ENCODE results near the gene STRA6. TPM values are rescaled to one million over a fixed set of nuclear protein-coding genes. Genes with fewer than 3 reads are reported as not detected.
A peak's percentile ranks its signal among the peaks of the same experiment; 100 is the strongest.

Gene STRA6
- total and polyA plus RNA-seq, 2 of the 8 experiments (the other 6 are each of a cell fraction or from before 2014, with no cell fraction given) = 9.3 to 14.5 TPM

GRCh38 chr15:74132681-74133651, 69.6 kb downstream of the STRA6 start (continued):
- TF ChIP-seq, protein P1, sequence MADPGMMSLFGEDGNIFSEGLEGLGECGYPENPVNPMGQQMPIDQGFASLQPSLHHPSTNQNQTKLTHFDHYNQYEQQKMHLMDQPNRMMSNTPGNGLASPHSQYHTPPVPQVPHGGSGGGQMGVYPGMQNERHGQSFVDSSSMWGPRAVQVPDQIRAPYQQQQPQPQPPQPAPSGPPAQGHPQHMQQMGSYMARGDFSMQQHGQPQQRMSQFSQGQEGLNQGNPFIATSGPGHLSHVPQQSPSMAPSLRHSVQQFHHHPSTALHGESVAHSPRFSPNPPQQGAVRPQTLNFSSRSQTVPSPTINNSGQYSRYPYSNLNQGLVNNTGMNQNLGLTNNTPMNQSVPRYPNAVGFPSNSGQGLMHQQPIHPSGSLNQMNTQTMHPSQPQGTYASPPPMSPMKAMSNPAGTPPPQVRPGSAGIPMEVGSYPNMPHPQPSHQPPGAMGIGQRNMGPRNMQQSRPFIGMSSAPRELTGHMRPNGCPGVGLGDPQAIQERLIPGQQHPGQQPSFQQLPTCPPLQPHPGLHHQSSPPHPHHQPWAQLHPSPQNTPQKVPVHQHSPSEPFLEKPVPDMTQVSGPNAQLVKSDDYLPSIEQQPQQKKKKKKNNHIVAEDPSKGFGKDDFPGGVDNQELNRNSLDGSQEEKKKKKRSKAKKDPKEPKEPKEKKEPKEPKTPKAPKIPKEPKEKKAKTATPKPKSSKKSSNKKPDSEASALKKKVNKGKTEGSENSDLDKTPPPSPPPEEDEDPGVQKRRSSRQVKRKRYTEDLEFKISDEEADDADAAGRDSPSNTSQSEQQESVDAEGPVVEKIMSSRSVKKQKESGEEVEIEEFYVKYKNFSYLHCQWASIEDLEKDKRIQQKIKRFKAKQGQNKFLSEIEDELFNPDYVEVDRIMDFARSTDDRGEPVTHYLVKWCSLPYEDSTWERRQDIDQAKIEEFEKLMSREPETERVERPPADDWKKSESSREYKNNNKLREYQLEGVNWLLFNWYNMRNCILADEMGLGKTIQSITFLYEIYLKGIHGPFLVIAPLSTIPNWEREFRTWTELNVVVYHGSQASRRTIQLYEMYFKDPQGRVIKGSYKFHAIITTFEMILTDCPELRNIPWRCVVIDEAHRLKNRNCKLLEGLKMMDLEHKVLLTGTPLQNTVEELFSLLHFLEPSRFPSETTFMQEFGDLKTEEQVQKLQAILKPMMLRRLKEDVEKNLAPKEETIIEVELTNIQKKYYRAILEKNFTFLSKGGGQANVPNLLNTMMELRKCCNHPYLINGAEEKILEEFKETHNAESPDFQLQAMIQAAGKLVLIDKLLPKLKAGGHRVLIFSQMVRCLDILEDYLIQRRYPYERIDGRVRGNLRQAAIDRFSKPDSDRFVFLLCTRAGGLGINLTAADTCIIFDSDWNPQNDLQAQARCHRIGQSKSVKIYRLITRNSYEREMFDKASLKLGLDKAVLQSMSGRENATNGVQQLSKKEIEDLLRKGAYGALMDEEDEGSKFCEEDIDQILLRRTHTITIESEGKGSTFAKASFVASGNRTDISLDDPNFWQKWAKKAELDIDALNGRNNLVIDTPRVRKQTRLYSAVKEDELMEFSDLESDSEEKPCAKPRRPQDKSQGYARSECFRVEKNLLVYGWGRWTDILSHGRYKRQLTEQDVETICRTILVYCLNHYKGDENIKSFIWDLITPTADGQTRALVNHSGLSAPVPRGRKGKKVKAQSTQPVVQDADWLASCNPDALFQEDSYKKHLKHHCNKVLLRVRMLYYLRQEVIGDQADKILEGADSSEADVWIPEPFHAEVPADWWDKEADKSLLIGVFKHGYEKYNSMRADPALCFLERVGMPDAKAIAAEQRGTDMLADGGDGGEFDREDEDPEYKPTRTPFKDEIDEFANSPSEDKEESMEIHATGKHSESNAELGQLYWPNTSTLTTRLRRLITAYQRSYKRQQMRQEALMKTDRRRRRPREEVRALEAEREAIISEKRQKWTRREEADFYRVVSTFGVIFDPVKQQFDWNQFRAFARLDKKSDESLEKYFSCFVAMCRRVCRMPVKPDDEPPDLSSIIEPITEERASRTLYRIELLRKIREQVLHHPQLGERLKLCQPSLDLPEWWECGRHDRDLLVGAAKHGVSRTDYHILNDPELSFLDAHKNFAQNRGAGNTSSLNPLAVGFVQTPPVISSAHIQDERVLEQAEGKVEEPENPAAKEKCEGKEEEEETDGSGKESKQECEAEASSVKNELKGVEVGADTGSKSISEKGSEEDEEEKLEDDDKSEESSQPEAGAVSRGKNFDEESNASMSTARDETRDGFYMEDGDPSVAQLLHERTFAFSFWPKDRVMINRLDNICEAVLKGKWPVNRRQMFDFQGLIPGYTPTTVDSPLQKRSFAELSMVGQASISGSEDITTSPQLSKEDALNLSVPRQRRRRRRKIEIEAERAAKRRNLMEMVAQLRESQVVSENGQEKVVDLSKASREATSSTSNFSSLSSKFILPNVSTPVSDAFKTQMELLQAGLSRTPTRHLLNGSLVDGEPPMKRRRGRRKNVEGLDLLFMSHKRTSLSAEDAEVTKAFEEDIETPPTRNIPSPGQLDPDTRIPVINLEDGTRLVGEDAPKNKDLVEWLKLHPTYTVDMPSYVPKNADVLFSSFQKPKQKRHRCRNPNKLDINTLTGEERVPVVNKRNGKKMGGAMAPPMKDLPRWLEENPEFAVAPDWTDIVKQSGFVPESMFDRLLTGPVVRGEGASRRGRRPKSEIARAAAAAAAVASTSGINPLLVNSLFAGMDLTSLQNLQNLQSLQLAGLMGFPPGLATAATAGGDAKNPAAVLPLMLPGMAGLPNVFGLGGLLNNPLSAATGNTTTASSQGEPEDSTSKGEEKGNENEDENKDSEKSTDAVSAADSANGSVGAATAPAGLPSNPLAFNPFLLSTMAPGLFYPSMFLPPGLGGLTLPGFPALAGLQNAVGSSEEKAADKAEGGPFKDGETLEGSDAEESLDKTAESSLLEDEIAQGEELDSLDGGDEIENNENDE (IDR thresholded peaks at IDR 0.05; ENCODE audit: insufficient replicate concordance, low read length) = no peak
- no peak for TF ChIP-seq KDM4A (IDR thresholded peaks at IDR 0.05; ENCODE audit: low read depth, low read length, severe bottlenecking)
- no peak for TF ChIP-seq SRF (IDR thresholded peaks at IDR 0.05; ENCODE audit: low read depth, low read length)
- TF ChIP-seq CREB1 (IDR thresholded peaks at IDR 0.05) = peak; percentile 81
- no peak for TF ChIP-seq SAP30 (IDR thresholded peaks at IDR 0.05; ENCODE audit: insufficient read depth, insufficient replicate concordance, low read length)
- no peak; the same call in 1 of the 2 replicates for TF ChIP-seq MAFK (IDR thresholded peaks at IDR 0.05; ENCODE audit: low read depth, low read length)
- no peak for TF ChIP-seq TAF7 (optimal IDR thresholded peaks at IDR 0.05; ENCODE audit: borderline replicate concordance, low read depth, low read length)
- no peak for TF ChIP-seq SP1 (IDR thresholded peaks at IDR 0.05; ENCODE audit: low read depth, low read length)
- peak; percentile 87 for TF ChIP-seq SUZ12 (IDR thresholded peaks at IDR 0.05; ENCODE audit: low read length)

All from H1 (cell line).